HL-60 (cell line): Measurements from ENCODE around the gene YKT6.

ENCODE experiments used
- CTCF ChIP-seq: IDR thresholded peaks from one replicate; pipeline ENCODE4 v1.5.1; 2011; ENCODE audit warnings: low read length, control low read depth, inconsistent platforms; ENCODE audit not compliant: insufficient read depth
- GABPA ChIP-seq: IDR thresholded peaks from 2 replicates; pipeline ENCODE4 v1.6.1; 2012; ENCODE audit warnings: low read depth
- REST ChIP-seq: IDR thresholded peaks from 2 replicates; pipeline ENCODE4 v1.6.1; 2012; ENCODE audit warnings: low read depth; ENCODE audit not compliant: insufficient replicate concordance
- SPI1 ChIP-seq: IDR thresholded peaks from 2 replicates; pipeline ENCODE4 v1.6.1; 2012; ENCODE audit warnings: low read depth, mild to moderate bottlenecking, borderline replicate concordance

- TF ChIP-seq SPI1, result no peak
- TF ChIP-seq CTCF, result no peak
- TF ChIP-seq GABPA, result no peak
- no peak for TF ChIP-seq REST
These were observed 21.3 kb downstream of the YKT6 start for GRCh38 chr7:44222074-44222473.
